Skeletal muscle tissue (tissue), 4 donors: ENCODE measurements around the gene NDNF. TPM values are rescaled to one million over a fixed set of nuclear protein-coding genes. Genes with fewer than 3 reads are reported as not detected.

ENCODE experiments used
- H3K27ac ChIP-seq: one replicate; pipeline ENCODE4 v1.7.0; 2013; ENCODE audit warnings: mild to moderate bottlenecking, low read depth, low read length, inconsistent platforms
- H3K27me3 ChIP-seq, 3 donors: one replicate each; pipeline ENCODE4 v1.7.0; 2013; ENCODE audit warnings: low read length in 3 of 3; ENCODE audit not compliant: control insufficient read depth in 3 of 3, insufficient read depth in 3 of 3
- H3K36me3 ChIP-seq, 3 donors: one replicate each; pipeline ENCODE4 v1.7.0; 2013; ENCODE audit warnings: low read length in 3 of 3; ENCODE audit not compliant: control insufficient read depth in 3 of 3, insufficient read depth in 3 of 3
- H3K4me1 ChIP-seq, 3 donors: one replicate each; pipeline ENCODE4 v1.7.0; 2013; ENCODE audit warnings: low read length in 3 of 3, mild to moderate bottlenecking in 3 of 3; ENCODE audit not compliant: control insufficient read depth in 3 of 3, insufficient read depth in 3 of 3
- H3K4me3 ChIP-seq, 3 donors: one replicate each; pipeline ENCODE4 v1.7.0; 2013; ENCODE audit warnings: low read length in 3 of 3
- H3K9ac ChIP-seq, 3 donors: one replicate each; pipeline ENCODE4 v1.7.0; 2013; ENCODE audit warnings: low read length in 3 of 3, mild to moderate bottlenecking in 3 of 3, moderate library complexity in 2 of 3, low read depth in 1 of 3
- H3K9me3 ChIP-seq, 3 donors: one replicate each; pipeline ENCODE4 v1.7.0; 2013; ENCODE audit warnings: low read length in 3 of 3; ENCODE audit not compliant: control insufficient read depth in 3 of 3
- total RNA-seq: library from RNA; depleted of rRNA; stranded (reverse); fragments of >200 nt; gene quantifications from one replicate; pipeline ENCODE4 v1.2.3, GENCODE V29; 2014
- donor health status: Osteomylitis.

NDNF gene
- total RNA-seq, 1 donor from 2014 or later: 5.2 TPM

DNA sequence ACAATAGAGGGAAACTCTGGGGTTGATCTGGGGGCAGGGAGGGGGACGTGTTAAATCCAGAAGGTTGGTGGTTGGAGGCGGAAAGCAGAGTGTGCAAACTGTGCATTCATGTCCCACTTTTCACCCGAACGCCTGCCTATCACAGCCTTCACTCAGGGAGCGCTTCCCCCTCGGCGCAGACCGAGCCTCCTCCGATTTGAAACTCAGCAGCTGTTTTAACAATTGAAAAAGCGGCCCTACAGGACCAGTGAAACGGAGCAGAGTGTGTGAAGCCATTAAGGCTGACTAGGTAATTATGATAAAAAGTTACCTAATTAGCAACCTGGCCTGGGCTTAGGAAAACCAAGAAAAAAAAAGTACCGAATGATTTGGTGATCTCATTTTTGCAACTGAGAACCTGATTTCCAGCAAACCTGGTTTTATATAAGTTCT, 685 bp upstream of the NDNF start:
- Histone ChIP-seq H3K27me3 (peaks cover 7 to 36% (median 19%) of the 10 kb centered on the region in 3 donors), H3K9ac (peak overlapping the region in 2 of 3 donors; percentile 47 to 74), H3K36me3 (no peaks in the 10 kb centered on the region), H3K9me3 (no peaks in the 10 kb centered on the region), H3K4me1 (peaks cover 13 to 20% (median 17%) of the 10 kb centered on the region in 3 donors), H3K4me3 (peak overlapping the region; percentile 72 to 73 (median 72)), H3K27ac (no peak overlapping the region)

DNA sequence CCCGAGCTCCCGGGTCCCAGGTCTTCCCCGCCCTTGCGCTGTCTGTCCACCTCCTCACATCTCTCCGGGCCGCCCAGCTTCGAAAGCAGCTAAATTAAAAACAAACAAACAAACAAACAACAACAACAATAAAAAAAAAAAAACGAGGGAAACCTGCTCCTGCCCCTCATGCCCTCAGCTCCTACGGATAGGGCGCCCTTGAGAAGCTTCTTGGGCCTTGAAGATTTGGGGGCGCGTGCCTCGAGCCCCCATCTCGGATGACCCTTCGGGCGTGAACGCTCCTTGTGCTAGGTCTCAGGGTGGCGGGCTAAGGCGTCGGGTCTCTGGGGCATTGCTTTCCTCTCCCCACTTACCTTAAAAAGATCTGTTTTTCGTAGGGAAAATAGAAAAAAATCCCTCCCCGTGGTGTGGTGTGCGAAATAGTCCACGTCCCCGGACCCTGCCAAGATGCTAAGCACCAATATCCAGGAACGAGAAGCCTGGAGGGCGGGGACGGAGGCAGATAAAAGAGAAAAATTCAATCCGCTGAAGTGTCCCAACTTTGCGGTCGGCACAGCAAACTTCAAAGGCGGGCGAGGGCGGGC, 603 bp downstream of the NDNF start:
- H3K4me3 ChIP-seq: peak overlapping the region; percentile 72 to 76 (median 76)
- peak overlapping the region; percentile 48 to 82 (median 58) for H3K9ac ChIP-seq
- H3K36me3 ChIP-seq: no peaks in the 10 kb centered on the region
- H3K27me3 ChIP-seq: peaks cover 7 to 36% (median 19%) of the 10 kb centered on the region in 3 donors
- H3K9me3 ChIP-seq: no peaks in the 10 kb centered on the region
- H3K4me1 ChIP-seq: peaks cover 13 to 20% (median 17%) of the 10 kb centered on the region in 3 donors
- H3K27ac ChIP-seq: no peak overlapping the region

DNA sequence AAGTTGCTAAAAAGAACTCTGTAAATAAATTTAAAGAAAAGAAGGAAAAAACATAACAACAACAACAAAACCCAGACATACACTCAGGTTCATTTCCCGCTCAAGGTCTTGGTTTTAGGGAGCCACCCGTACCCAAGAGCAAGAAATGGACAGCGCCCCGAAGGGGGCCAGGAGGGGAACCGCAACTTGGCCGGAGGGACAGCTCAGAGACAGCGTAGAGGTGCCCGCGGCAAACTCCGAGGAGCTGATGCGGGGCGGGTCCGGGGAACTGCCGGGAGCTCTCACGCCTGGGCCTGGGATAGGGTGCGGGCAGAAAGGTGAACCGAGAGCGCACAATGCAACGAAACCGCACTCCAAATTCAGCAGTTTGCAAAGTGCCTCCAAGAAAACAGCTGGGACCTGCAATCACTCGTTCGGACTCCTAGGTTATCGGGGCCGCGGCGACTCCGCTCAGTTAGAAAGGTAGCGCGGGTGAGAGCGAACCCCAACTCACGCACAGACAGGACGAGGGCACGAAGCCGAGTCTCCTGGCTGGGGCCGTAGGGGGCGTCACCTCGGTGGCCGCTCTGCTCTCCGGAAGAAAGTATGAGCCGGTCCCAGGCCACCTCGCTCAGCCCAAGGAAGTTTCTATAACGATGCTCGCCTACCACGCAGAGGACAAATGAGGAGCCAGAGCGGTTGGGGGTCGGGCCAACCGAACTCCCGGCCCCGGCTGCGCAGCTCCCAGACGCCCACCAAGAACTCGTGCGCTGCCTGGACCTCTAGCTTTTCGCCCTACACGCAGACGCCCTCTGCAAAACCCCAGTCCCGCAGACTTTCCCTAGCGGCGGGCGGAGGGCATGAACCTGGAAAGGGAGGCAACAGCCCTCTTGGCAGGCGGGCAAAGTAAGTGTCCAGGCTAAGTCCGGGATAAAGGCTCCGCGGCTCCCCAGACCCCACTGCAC, 1.4 kb downstream of the NDNF start:
- Histone ChIP-seq H3K9me3 (no peaks in the 10 kb centered on the region), H3K4me3 (peak overlapping the region; percentile 72 to 76 (median 76)), H3K9ac (peak overlapping the region; percentile 48 to 82 (median 57)), H3K4me1 (peaks cover 13 to 20% (median 17%) of the 10 kb centered on the region in 3 donors), H3K27ac (peak overlapping the region; percentile 64), H3K36me3 (no peaks in the 10 kb centered on the region), H3K27me3 (peaks cover 7 to 36% (median 19%) of the 10 kb centered on the region in 3 donors)

GRCh38 chr4:121070274-121070673, 2.1 kb downstream of the NDNF start:
- H3K36me3 ChIP-seq: no peaks in the 10 kb centered on the region
- H3K4me3 ChIP-seq: peak overlapping the region; percentile 72 to 76 (median 76)
- H3K9me3 ChIP-seq: no peaks in the 10 kb centered on the region
- peak overlapping the region; percentile 48 to 82 (median 57) for H3K9ac ChIP-seq
- peaks cover 7 to 36% (median 19%) of the 10 kb centered on the region in 3 donors for H3K27me3 ChIP-seq
- H3K4me1 ChIP-seq: peaks cover 13 to 20% (median 17%) of the 10 kb centered on the region in 3 donors
- peak overlapping the region; percentile 64 for H3K27ac ChIP-seq

- Histone ChIP-seq H3K27ac (no peak overlapping the region), H3K9ac (peak overlapping the region in 1 of 3 donors; percentile 16), H3K36me3 (no peaks in the 10 kb centered on the region), H3K9me3 (no peaks in the 10 kb centered on the region), H3K27me3 (peaks cover 7 to 33% (median 19%) of the 10 kb centered on the region in 3 donors), H3K4me1 (peaks cover 13 to 20% (median 17%) of the 10 kb centered on the region in 3 donors), H3K4me3 (peak overlapping the region in 2 of 3 donors; percentile 31 to 54)
These were observed 2.9 kb downstream of the NDNF start for GRCh38 chr4:121069430-121069829.

GRCh38 chr4:121064482-121064881, 7.9 kb downstream of the NDNF start:
- Histone ChIP-seq H3K36me3 (no peaks in the 10 kb centered on the region), H3K9ac (no peak overlapping the region), H3K9me3 (no peaks in the 10 kb centered on the region), H3K4me1 (peaks cover 0 to 2% (median 0%) of the 10 kb centered on the region in 3 donors), H3K27ac (no peak overlapping the region), H3K27me3 (no peaks in the 10 kb centered on the region), H3K4me3 (no peak overlapping the region)

DNA sequence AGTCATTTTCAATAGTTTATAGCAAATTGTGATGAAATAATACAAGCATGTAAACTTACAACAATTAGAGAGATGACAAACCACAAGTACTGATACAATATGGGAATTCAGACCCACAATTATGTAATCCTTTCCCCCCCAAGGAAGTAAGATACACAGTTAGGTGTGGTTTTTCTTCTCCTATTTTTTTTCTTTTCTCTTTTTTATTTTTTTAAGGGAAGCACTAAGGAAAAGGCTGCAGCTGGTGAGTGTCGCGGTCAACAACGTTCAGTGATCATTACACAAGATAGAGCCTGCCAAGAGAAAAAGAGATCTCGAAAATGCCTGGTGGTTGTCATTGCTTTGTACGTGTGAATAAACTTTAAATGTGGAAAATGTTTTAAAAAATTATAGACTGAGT, 9.8 kb downstream of the NDNF start:
- Histone ChIP-seq H3K4me1 (peaks cover 0 to 2% (median 0%) of the 10 kb centered on the region in 3 donors), H3K9ac (no peak overlapping the region), H3K9me3 (no peaks in the 10 kb centered on the region), H3K36me3 (no peaks in the 10 kb centered on the region), H3K4me3 (no peak overlapping the region), H3K27ac (no peak overlapping the region), H3K27me3 (no peaks in the 10 kb centered on the region)

- H3K9me3 ChIP-seq: no peaks in the 10 kb centered on the region
- H3K4me3 ChIP-seq: no peak overlapping the region
- H3K9ac ChIP-seq: no peak overlapping the region
- no peak overlapping the region for H3K27ac ChIP-seq
- H3K27me3 ChIP-seq: no peaks in the 10 kb centered on the region
- H3K4me1 ChIP-seq: peaks cover 0 to 2% (median 0%) of the 10 kb centered on the region in 3 donors
- no peaks in the 10 kb centered on the region for H3K36me3 ChIP-seq
These were observed 10.5 kb downstream of the NDNF start for GRCh38 chr4:121061861-121062260.

GRCh38 chr4:121061215-121061614, 11.1 kb downstream of the NDNF start:
- no peak overlapping the region for H3K27ac ChIP-seq
- no peak overlapping the region for H3K9ac ChIP-seq
- H3K4me1 ChIP-seq: peaks cover 0 to 2% (median 0%) of the 10 kb centered on the region in 3 donors
- no peaks in the 10 kb centered on the region for H3K9me3 ChIP-seq
- H3K4me3 ChIP-seq: no peak overlapping the region
- no peaks in the 10 kb centered on the region for H3K27me3 ChIP-seq
- no peaks in the 10 kb centered on the region for H3K36me3 ChIP-seq
